Endothelial cell of umbilical vein (primary cell): ENCODE data around the gene PIK3C2G.

Source experiments
- EZH2 ChIP-seq: IDR thresholded peaks from 2 replicates; pipeline ENCODE4 v1.6.1; 2012; ENCODE audit warnings: borderline replicate concordance, low read depth, mild to moderate bottlenecking, moderate library complexity, low read length, inconsistent platforms; ENCODE audit not compliant: severe bottlenecking
- GATA2 ChIP-seq: IDR thresholded peaks from 2 replicates; pipeline ENCODE4 v1.7.0; 2011; ENCODE audit warnings: low read depth, mild to moderate bottlenecking, moderate library complexity, mixed read lengths, low read length; ENCODE audit not compliant: insufficient read length, insufficient read depth
- JUN ChIP-seq: IDR thresholded peaks from 2 replicates; pipeline ENCODE4 v1.6.1; 2011; ENCODE audit warnings: borderline replicate concordance, low read depth; ENCODE audit not compliant: insufficient read length, insufficient read depth
- MYC ChIP-seq: IDR thresholded peaks from one replicate; pipeline ENCODE4 v1.6.1; 2011; ENCODE audit warnings: mild to moderate bottlenecking, low read depth, low read length
- POLR2A ChIP-seq: IDR thresholded peaks from 2 replicates; pipeline ENCODE4 v1.6.1; 2012; ENCODE audit warnings: low read depth, mild to moderate bottlenecking, control low read depth, low read length
- POLR2AphosphoS5 ChIP-seq: IDR thresholded peaks from 2 replicates; pipeline ENCODE4 v1.6.1; 2012; ENCODE audit warnings: low read depth, mild to moderate bottlenecking, control low read depth, low read length, moderate library complexity; ENCODE audit not compliant: insufficient read depth
- TF ChIP-seq, protein P1 (sequence below): IDR thresholded peaks from 2 replicates; pipeline ENCODE4 v1.6.1; 2011; ENCODE audit not compliant: insufficient read depth, insufficient read length
- TF ChIP-seq, protein P2 (sequence below), 2 donors: IDR thresholded peaks; 1 replicate in 1 of 2; 2 replicates in 1 of 2; pipeline ENCODE4 v1.5.1; 2011; ENCODE audit warnings: low read length in 2 of 2, mild to moderate bottlenecking in 2 of 2, moderate library complexity in 2 of 2, control low read depth in 1 of 2, inconsistent platforms in 1 of 2, low read depth in 1 of 2; ENCODE audit not compliant: insufficient read depth in 1 of 2; ENCODE audit errors: extremely low read depth in 1 of 2

DNA sequence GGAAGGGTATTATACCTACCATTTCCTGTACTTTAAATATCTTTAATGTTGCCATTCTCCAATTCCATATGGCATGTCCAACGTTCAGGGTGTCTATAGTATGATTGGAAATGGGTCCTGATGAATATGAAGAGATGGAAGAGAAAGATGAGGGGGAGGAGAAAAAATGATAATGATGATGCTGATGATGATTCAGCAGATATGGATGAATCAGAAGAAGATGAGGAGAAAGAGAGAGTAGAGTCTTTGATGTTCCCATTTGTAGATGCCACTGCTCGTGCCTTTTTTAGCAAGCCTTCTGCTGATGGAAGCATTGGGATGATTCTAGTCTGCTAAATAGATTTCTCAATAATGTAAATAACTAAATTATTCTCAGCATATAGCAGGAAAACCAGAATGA, 163.5 kb downstream of the PIK3C2G start:
- TF ChIP-seq, protein P1, sequence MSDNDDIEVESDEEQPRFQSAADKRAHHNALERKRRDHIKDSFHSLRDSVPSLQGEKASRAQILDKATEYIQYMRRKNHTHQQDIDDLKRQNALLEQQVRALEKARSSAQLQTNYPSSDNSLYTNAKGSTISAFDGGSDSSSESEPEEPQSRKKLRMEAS = no peak
- TF ChIP-seq, protein P2, sequence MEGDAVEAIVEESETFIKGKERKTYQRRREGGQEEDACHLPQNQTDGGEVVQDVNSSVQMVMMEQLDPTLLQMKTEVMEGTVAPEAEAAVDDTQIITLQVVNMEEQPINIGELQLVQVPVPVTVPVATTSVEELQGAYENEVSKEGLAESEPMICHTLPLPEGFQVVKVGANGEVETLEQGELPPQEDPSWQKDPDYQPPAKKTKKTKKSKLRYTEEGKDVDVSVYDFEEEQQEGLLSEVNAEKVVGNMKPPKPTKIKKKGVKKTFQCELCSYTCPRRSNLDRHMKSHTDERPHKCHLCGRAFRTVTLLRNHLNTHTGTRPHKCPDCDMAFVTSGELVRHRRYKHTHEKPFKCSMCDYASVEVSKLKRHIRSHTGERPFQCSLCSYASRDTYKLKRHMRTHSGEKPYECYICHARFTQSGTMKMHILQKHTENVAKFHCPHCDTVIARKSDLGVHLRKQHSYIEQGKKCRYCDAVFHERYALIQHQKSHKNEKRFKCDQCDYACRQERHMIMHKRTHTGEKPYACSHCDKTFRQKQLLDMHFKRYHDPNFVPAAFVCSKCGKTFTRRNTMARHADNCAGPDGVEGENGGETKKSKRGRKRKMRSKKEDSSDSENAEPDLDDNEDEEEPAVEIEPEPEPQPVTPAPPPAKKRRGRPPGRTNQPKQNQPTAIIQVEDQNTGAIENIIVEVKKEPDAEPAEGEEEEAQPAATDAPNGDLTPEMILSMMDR (IDR thresholded peaks at IDR 0.05; ENCODE audit: extremely low read depth in 1 of 2, insufficient read depth in 1 of 2, low read depth in 1 of 2, low read length in 2 of 2) = no peak
- TF ChIP-seq POLR2AphosphoS5 = no peak
- no peak for TF ChIP-seq MYC
- no peak for TF ChIP-seq POLR2A
- no peak for TF ChIP-seq JUN
- TF ChIP-seq EZH2 = no peak
- no peak for TF ChIP-seq GATA2
